Measurements from ENCODE around the gene VCL.

Gene VCL

GRCh38 chr10:74044419-74044818 lies 46.5 kb downstream of the VCL start:
- H3K27ac ChIP-seq (ENCODE audit: insufficient read depth in 1 of 2, low read depth in 1 of 2, low read length in 2 of 2, poor library complexity in 1 of 2, severe bottlenecking in 2 of 2), result no peak overlapping the region
- H3K4me3 ChIP-seq (ENCODE audit: control insufficient read depth in 1 of 7, extremely low read depth in 1 of 7, insufficient read depth in 4 of 7, low read depth in 2 of 7, low read length in 6 of 7), result no peak overlapping the region
- ChIA-PET POLR2A (interaction anchor here (0.9 kb wide), 1 partner anchor 100 kb away, joined by 3 read pairs; no protein-coding TSS in a partner anchor), CTCF (interaction anchor here (0.6 kb wide), 1 partner anchor 12 kb away, joined by 3 read pairs; no protein-coding TSS in a partner anchor)
- peaks cover 0 to 15% (median 7%) of the 10 kb centered on the region in 4 experiments for H3K36me3 ChIP-seq (ENCODE audit: control insufficient read depth in 4 of 4, insufficient read depth in 4 of 4, low read length in 3 of 4)
- H3K9me3 ChIP-seq (ENCODE audit: control extremely low read depth in 1 of 5, control insufficient read depth in 4 of 5, insufficient read depth in 2 of 5, low read depth in 1 of 5, low read length in 4 of 5), result no peaks in the 10 kb centered on the region
- no CpG with 5 or more reads among the region's 2 CpGs for WGBS (ENCODE audit: insufficient coverage)
- DNase-seq, result no peak
- no peaks in the 10 kb centered on the region for H3K27me3 ChIP-seq (replicated peaks in 2 of 5; ENCODE audit: control insufficient read depth in 4 of 5, insufficient read depth in 5 of 5, low read length in 4 of 5)
- peaks cover 4 to 16% (median 10%) of the 10 kb centered on the region in 4 experiments for H3K4me1 ChIP-seq (ENCODE audit: control extremely low read depth in 1 of 4, control insufficient read depth in 4 of 4, insufficient read depth in 4 of 4, low read length in 3 of 4)

DNA sequence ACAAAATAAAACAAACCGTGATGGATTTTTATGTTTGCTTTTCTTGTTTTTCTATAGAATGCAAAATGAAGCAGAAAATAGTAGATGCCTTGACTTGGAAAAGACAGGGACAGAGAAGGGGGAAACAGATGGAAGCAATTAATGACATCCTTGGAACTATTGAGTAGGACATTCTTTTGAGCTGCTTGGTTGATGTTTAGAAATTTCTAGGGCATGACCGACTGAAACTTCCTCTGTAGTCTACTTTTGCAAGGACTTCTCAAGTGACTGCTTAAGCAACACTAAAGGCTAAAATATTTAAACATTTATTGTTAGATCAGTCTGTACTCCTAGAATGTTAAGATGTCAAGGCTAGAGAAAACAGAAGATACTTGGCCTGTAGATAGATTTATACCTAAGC lies 49.4 kb downstream of the VCL start:
- DNase-seq, result no peak
- Histone ChIP-seq H3K4me3 (ENCODE audit: control insufficient read depth in 1 of 7, extremely low read depth in 1 of 7, insufficient read depth in 4 of 7, low read depth in 2 of 7, low read length in 6 of 7) (no peak overlapping the region), H3K27me3 (replicated peaks in 2 of 5; ENCODE audit: control insufficient read depth in 4 of 5, insufficient read depth in 5 of 5, low read length in 4 of 5) (no peaks in the 10 kb centered on the region), H3K27ac (ENCODE audit: insufficient read depth in 1 of 2, low read depth in 1 of 2, low read length in 2 of 2, poor library complexity in 1 of 2, severe bottlenecking in 2 of 2) (no peak overlapping the region), H3K9me3 (ENCODE audit: control extremely low read depth in 1 of 5, control insufficient read depth in 4 of 5, insufficient read depth in 2 of 5, low read depth in 1 of 5, low read length in 4 of 5) (no peaks in the 10 kb centered on the region), H3K36me3 (ENCODE audit: control insufficient read depth in 4 of 4, insufficient read depth in 4 of 4, low read length in 3 of 4) (peaks cover 2 to 15% (median 7%) of the 10 kb centered on the region in 4 experiments), H3K4me1 (ENCODE audit: control extremely low read depth in 1 of 4, control insufficient read depth in 4 of 4, insufficient read depth in 4 of 4, low read length in 3 of 4) (peaks cover 0 to 4% (median 0%) of the 10 kb centered on the region in 4 experiments)
- CTCF ChIA-PET, result interaction anchor here (0.6 to 1.7 kb wide), 5 partner anchors 8 to 167 kb away, joined by 3 to 5 read pairs (median 4); no protein-coding TSS in a partner anchor
- WGBS (ENCODE audit: insufficient coverage), result 100% methylated on average over 1 of the region's 2 CpGs
- POLR2A ChIA-PET, result no interaction called here

- Histone ChIP-seq H3K9me3 (ENCODE audit: control extremely low read depth in 1 of 5, control insufficient read depth in 4 of 5, insufficient read depth in 2 of 5, low read depth in 1 of 5, low read length in 4 of 5) (no peaks in the 10 kb centered on the region), H3K27me3 (replicated peaks in 2 of 5; ENCODE audit: control insufficient read depth in 4 of 5, insufficient read depth in 5 of 5, low read length in 4 of 5) (no peaks in the 10 kb centered on the region), H3K4me3 (ENCODE audit: control insufficient read depth in 1 of 7, extremely low read depth in 1 of 7, insufficient read depth in 4 of 7, low read depth in 2 of 7, low read length in 6 of 7) (no peak overlapping the region), H3K36me3 (ENCODE audit: control insufficient read depth in 4 of 4, insufficient read depth in 4 of 4, low read length in 3 of 4) (peaks cover 2 to 15% (median 7%) of the 10 kb centered on the region in 4 experiments), H3K27ac (ENCODE audit: insufficient read depth in 1 of 2, low read depth in 1 of 2, low read length in 2 of 2, poor library complexity in 1 of 2, severe bottlenecking in 2 of 2) (no peak overlapping the region), H3K4me1 (ENCODE audit: control extremely low read depth in 1 of 4, control insufficient read depth in 4 of 4, insufficient read depth in 4 of 4, low read length in 3 of 4) (peaks cover 0 to 4% (median 0%) of the 10 kb centered on the region in 4 experiments)
- ChIA-PET CTCF (interaction anchor here (0.8 to 1.7 kb wide), 5 partner anchors 8 to 168 kb away, joined by 3 to 5 read pairs (median 4); no protein-coding TSS in a partner anchor), POLR2A (no interaction called here)
- no peak for DNase-seq
- 100% methylated on average over 2 of the region's 3 CpGs for WGBS (ENCODE audit: insufficient coverage)
Measured at GRCh38 chr10:74047871-74048270, 50.0 kb downstream of the VCL start.

GRCh38 chr10:74048433-74048832 lies 50.5 kb downstream of the VCL start:
- Histone ChIP-seq H3K4me1 (ENCODE audit: control extremely low read depth in 1 of 4, control insufficient read depth in 4 of 4, insufficient read depth in 4 of 4, low read length in 3 of 4) (peaks cover 0 to 4% (median 0%) of the 10 kb centered on the region in 4 experiments), H3K4me3 (ENCODE audit: control insufficient read depth in 1 of 7, extremely low read depth in 1 of 7, insufficient read depth in 4 of 7, low read depth in 2 of 7, low read length in 6 of 7) (no peak overlapping the region), H3K27me3 (replicated peaks in 2 of 5; ENCODE audit: control insufficient read depth in 4 of 5, insufficient read depth in 5 of 5, low read length in 4 of 5) (no peaks in the 10 kb centered on the region), H3K36me3 (ENCODE audit: control insufficient read depth in 4 of 4, insufficient read depth in 4 of 4, low read length in 3 of 4) (peaks cover 2 to 11% (median 6%) of the 10 kb centered on the region in 4 experiments), H3K9me3 (ENCODE audit: control extremely low read depth in 1 of 5, control insufficient read depth in 4 of 5, insufficient read depth in 2 of 5, low read depth in 1 of 5, low read length in 4 of 5) (no peaks in the 10 kb centered on the region), H3K27ac (ENCODE audit: insufficient read depth in 1 of 2, low read depth in 1 of 2, low read length in 2 of 2, poor library complexity in 1 of 2, severe bottlenecking in 2 of 2) (no peak overlapping the region)
- 75% methylated on average over 1 of the region's 2 CpGs for WGBS (ENCODE audit: insufficient coverage)
- no peak for DNase-seq
- ChIA-PET CTCF (interaction anchor here (0.7 to 1.7 kb wide), 4 partner anchors 15 to 202 kb away, joined by 3 to 5 read pairs (median 4); no protein-coding TSS in a partner anchor), POLR2A (interaction anchor here (0.6 kb wide), 1 partner anchor 1909 kb away, joined by 3 read pairs; no protein-coding TSS in a partner anchor)

- H3K9me3 ChIP-seq (ENCODE audit: control extremely low read depth in 1 of 5, control insufficient read depth in 4 of 5, insufficient read depth in 2 of 5, low read depth in 1 of 5, low read length in 4 of 5), result no peaks in the 10 kb centered on the region
- H3K27me3 ChIP-seq (replicated peaks in 2 of 5; ENCODE audit: control insufficient read depth in 4 of 5, insufficient read depth in 5 of 5, low read length in 4 of 5), result no peaks in the 10 kb centered on the region
- no peak overlapping the region for H3K27ac ChIP-seq (ENCODE audit: insufficient read depth in 1 of 2, low read depth in 1 of 2, low read length in 2 of 2, poor library complexity in 1 of 2, severe bottlenecking in 2 of 2)
- peaks cover 0 to 4% (median 0%) of the 10 kb centered on the region in 4 experiments for H3K4me1 ChIP-seq (ENCODE audit: control extremely low read depth in 1 of 4, control insufficient read depth in 4 of 4, insufficient read depth in 4 of 4, low read length in 3 of 4)
- ChIA-PET POLR2A (interaction anchor here (0.6 kb wide), 1 partner anchor 52 kb away, joined by 3 read pairs; the partner anchor contains the start of gene VCL), CTCF (interaction anchor here (1.1 to 2.1 kb wide), 7 partner anchors 9 to 163 kb away, joined by 3 to 7 read pairs (median 5); no protein-coding TSS in a partner anchor)
- peaks cover 0 to 5% (median 3%) of the 10 kb centered on the region in 4 experiments for H3K36me3 ChIP-seq (ENCODE audit: control insufficient read depth in 4 of 4, insufficient read depth in 4 of 4, low read length in 3 of 4)
- H3K4me3 ChIP-seq (ENCODE audit: control insufficient read depth in 1 of 7, extremely low read depth in 1 of 7, insufficient read depth in 4 of 7, low read depth in 2 of 7, low read length in 6 of 7), result no peak overlapping the region
- 100% methylated on average over 1 of the region's 1 CpG for WGBS (ENCODE audit: insufficient coverage)
- no peak for DNase-seq
Measured at GRCh38 chr10:74049955-74050354, 52.0 kb downstream of the VCL start.

GRCh38 chr10:74050653-74051052 lies 52.7 kb downstream of the VCL start:
- CTCF ChIA-PET, result interaction anchor here (1.2 to 2.1 kb wide), 2 partner anchors 29 to 162 kb away, joined by 6 to 7 read pairs; no protein-coding TSS in a partner anchor
- peaks cover 0 to 5% (median 3%) of the 10 kb centered on the region in 4 experiments for H3K36me3 ChIP-seq (ENCODE audit: control insufficient read depth in 4 of 4, insufficient read depth in 4 of 4, low read length in 3 of 4)
- H3K9me3 ChIP-seq (ENCODE audit: control extremely low read depth in 1 of 5, control insufficient read depth in 4 of 5, insufficient read depth in 2 of 5, low read depth in 1 of 5, low read length in 4 of 5), result no peaks in the 10 kb centered on the region
- WGBS (ENCODE audit: insufficient coverage), result no CpG with 5 or more reads among the region's 1 CpG
- no peak overlapping the region for H3K4me3 ChIP-seq (ENCODE audit: control insufficient read depth in 1 of 7, extremely low read depth in 1 of 7, insufficient read depth in 4 of 7, low read depth in 2 of 7, low read length in 6 of 7)
- POLR2A ChIA-PET, result no interaction called here
- H3K4me1 ChIP-seq (ENCODE audit: control extremely low read depth in 1 of 4, control insufficient read depth in 4 of 4, insufficient read depth in 4 of 4, low read length in 3 of 4), result peaks cover 0 to 4% (median 1%) of the 10 kb centered on the region in 4 experiments
- no peaks in the 10 kb centered on the region for H3K27me3 ChIP-seq (replicated peaks in 2 of 5; ENCODE audit: control insufficient read depth in 4 of 5, insufficient read depth in 5 of 5, low read length in 4 of 5)
- no peak overlapping the region for H3K27ac ChIP-seq (ENCODE audit: insufficient read depth in 1 of 2, low read depth in 1 of 2, low read length in 2 of 2, poor library complexity in 1 of 2, severe bottlenecking in 2 of 2)
- no peak for DNase-seq

DNA sequence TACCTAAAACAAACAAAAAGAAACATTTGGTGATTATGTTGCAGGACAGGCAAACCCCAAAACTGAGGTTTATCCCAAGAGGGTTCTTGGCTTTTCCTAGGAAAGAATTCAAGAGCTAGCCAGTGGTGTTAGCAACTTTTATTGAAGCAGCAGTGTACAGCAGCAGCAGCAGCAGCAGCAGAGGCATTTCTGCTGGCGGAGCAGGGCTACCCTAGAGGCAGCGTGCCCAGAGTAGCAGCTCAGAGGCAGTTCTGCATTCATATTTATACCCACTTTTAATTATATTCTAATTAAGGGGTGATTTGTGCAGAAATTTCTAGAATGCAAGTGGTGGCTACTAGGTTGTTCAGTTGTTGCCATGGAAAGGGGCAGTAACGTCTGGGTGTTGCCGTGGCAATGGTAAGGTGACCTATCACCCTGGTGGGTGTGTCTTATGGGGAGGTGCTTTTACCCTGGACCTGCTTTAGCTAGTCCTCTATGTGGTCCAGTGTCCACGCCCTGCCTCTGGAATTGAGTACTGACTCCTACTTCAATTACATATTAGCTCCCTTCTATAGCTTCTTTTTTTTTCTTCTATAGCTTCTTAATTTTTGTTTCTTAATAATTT lies 53.9 kb downstream of the VCL start:
- Histone ChIP-seq H3K4me1 (ENCODE audit: control extremely low read depth in 1 of 4, control insufficient read depth in 4 of 4, insufficient read depth in 4 of 4, low read length in 3 of 4) (peaks cover 0 to 12% (median 8%) of the 10 kb centered on the region in 4 experiments), H3K27me3 (replicated peaks in 2 of 5; ENCODE audit: control insufficient read depth in 4 of 5, insufficient read depth in 5 of 5, low read length in 4 of 5) (no peaks in the 10 kb centered on the region), H3K4me3 (ENCODE audit: control insufficient read depth in 1 of 7, extremely low read depth in 1 of 7, insufficient read depth in 4 of 7, low read depth in 2 of 7, low read length in 6 of 7) (no peak overlapping the region), H3K27ac (ENCODE audit: insufficient read depth in 1 of 2, low read depth in 1 of 2, low read length in 2 of 2, poor library complexity in 1 of 2, severe bottlenecking in 2 of 2) (no peak overlapping the region), H3K36me3 (ENCODE audit: control insufficient read depth in 4 of 4, insufficient read depth in 4 of 4, low read length in 3 of 4) (peaks cover 0 to 2% (median 0%) of the 10 kb centered on the region in 4 experiments), H3K9me3 (ENCODE audit: control extremely low read depth in 1 of 5, control insufficient read depth in 4 of 5, insufficient read depth in 2 of 5, low read depth in 1 of 5, low read length in 4 of 5) (no peaks in the 10 kb centered on the region)
- DNase-seq, result no peak
- POLR2A ChIA-PET, result no interaction called here
- CTCF ChIA-PET, result interaction anchor here (1.2 to 2.2 kb wide), 6 partner anchors 16 to 124 kb away, joined by 3 to 8 read pairs (median 4); no protein-coding TSS in a partner anchor
- 100% methylated on average over 1 of the region's 5 CpGs for WGBS (ENCODE audit: insufficient coverage)
